Stimulated activated CD8-positive, alpha-beta memory T cell treated with anti-CD3 and anti-CD28 coated beads, Interleukin-7, amount 100 ng/mL, for 48 hours (primary cell): ENCODE data around the gene TMEM107.
A peak's percentile ranks its signal among the peaks of the same experiment; 100 is the strongest.

Source experiments
- DNase-seq, 2 donors: peaks; one replicate each; pipeline ENCODE4 v3.0.0-alpha.2; 2020; ENCODE audit warnings: low read depth in 1 of 2; ENCODE audit errors: extremely low read depth in 1 of 2

TMEM107 gene

GRCh38 chr17:8151641-8152111 lies 24.5 kb downstream of the TMEM107 start:
- DNase-seq: no peak

DNA sequence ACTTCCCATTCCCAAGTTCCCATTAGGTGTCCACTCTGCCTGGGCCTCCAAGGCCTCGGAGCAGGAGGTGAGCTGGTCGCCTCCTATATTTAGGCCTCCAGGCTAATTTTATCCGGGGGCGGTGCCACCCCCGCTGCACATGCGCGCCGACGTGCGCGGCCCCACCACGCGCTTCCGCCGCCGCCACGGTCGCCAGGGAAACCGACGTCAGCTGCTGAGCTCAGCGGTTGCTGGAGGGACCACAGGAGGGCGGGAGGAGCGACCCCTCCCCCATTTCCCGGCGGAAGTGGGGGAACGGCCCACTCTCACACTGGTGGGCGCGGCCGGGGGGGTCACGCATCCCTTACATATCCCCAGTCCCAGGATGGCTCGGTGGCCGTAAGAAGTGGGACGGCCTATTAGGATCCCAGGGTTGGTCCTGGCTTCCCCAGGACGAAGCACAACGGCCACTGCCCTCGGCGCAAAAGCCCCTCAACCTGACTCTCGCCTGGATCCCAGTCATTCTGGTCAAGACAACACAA lies 25.0 kb downstream of the TMEM107 start:
- DNase-seq: peak; percentile 77 to 85

DNA sequence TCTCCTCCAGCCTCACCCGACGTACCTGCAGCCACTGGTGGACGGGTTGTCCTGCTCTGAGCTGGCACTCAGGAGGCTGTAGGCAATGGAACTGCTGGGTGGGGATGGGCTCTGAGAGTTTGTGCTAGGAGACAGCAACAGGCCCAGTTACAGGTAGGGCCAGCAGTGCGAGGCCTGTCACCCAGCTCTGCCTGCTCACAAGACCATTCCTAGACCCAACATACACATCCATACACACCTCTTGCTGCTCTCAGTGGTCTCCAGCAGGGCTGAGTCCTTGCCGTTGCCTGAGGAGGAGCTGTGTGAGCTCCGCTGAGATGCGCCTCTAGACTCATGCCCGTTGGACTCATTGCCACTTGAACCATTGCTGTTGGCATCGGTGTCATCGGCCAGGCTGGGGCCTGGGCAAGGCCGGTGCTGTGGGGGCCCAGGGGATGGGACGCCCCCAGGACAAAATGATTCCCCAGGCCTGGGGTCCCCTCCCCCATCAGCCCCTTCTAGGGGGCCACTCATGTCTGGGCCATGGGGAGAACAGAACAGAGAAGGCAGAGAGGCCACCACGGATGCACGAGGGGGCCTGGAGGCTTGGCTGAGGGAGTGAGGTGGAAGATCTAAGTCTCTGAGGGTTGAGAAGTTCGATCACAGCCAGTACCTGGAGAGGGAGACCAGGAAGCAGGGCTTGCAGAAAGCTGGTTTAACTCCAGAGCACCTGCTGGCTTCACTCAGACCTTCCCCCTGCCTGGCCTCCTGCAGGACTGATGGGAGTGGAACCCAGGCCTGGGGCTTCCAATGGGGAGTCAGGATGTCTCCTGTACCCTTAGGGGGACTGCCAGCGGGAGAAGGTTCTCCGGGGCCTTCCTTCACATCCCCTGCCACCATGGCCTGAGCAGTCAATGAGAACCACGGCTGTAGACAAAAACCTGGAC lies 25.7 kb downstream of the TMEM107 start:
- DNase-seq: no peak

GRCh38 chr17:8149419-8150193 lies 26.6 kb downstream of the TMEM107 start:
- DNase-seq: no peak

GRCh38 chr17:8148560-8148959 lies 27.6 kb downstream of the TMEM107 start:
- DNase-seq: no peak

DNA sequence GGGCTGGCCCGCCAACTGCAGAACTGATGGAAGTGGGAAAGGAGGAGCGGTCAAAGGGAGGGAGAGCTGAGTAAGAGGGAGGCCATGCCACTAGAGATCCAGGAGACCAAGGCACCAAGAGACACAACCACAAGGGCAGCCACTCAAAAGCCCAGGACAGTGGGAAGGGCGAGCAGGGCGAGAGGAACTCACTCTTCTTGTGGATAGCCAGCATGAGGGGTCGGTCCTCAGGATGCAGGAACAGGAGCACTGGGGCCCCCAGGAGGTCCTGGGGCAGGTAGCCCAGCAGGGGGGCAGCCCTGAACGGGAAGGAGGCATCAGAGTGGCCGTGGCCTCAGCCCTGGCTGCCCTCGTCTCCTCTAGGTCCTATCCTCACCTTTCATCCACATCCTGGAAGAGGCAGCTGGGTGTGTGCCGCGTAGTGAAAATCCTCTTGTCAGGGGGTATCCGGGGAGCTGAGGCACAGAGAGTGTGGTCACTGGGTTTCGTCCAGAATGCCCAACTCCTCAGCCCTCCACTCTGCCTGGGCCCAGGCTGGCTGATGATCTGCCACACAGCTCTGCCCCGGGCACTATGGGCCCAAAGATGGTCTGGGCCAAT lies 28.3 kb downstream of the TMEM107 start:
- DNase-seq: no peak

GRCh38 chr17:8147141-8147804 lies 28.9 kb downstream of the TMEM107 start:
- DNase-seq: no peak

DNA sequence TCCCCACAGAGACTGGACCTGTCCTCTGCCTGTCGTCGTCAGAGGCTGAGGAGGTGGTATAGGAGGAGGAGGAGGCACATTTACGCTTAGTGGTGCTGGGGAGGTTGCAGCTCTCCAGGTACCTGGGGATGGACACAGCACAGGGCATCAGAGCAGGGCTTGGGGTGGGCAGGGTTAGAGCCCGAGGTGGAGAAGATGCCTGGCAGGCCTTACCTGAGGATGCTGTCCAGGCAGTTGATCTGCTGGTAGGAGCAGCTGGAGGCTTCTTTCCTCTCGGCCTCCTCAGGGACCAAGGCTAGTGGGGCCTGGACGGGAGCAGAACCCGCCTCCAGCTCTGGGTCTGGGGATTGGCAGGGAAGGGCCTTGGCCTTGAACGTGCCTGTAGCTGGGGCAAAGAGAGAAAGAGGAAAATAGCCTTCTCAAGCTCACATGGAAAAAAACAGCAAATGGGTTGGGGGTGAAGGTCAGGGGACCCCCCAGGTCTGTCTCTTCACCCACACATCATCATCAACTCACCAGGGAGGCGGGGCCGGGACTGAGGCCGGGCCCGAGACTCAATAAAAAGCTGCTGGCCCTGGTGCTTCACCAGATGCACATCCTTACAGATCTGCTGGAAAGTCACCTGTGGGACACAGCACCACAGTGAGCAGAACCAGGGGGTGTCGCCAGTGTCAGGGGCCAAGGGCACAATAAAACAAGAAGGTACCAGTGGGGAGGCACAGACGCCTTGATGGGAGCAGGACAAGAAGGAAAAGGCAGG lies 29.6 kb downstream of the TMEM107 start:
- DNase-seq: no peak

DNA sequence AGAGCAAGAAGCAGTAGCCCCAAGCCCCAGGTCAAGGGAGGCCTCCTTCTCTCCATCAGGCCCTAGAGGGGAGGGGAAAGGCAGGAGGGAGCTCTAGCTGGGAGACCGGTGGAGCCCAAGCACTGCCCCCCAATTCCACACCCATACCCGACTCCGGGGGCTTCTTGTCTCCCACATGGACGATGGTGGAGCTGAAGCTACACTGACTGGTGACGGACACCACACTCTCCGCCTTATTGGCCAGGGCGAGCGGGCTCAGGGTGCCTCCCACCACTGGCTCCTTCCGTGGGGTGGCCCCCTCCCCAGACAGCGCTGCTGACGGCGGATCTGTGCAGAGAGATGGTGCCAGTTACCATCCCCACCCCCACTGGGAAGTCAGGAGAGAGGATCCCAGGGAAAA lies 30.4 kb downstream of the TMEM107 start:
- no peak for DNase-seq

DNA sequence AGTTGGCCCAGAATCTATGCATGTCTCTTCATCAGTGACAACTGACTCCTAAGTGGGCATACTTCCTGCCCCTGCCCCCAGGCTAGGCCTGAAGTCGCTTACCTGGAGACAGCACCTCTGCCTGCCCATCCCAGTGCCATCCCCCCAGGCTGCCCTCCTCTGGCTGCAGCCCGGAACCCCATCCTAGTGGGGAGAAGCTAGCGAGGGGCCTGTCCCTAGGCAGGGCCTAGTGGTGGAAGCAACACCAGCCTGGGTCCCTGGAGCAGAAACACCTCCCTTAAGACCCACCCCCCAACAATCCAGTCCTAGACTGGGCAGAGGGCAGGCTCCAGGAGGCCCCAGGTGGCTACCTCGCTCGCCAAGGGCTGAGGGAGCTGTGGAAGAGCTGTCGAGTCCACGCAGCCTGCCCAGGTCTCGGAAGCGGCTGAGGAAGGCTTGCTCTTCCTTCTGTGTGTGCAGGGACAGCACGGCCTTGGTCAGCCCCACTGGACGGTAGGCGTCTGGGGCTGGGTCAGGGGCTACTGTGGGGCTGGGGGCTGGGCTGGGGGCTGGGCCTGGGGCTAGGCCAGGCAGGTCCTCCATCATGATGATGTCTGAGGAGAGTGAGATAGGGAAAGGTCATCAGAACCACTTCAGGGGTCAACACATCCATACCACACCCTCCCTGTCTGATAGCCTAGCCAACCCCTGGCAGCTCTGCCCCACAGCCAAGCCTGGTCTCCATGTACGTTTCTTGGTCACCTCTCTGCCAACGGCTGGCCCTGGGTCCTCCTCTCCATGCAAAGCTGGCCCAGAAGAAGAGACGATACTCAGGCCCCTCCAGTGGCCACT lies 31.6 kb downstream of the TMEM107 start:
- no peak for DNase-seq

DNA sequence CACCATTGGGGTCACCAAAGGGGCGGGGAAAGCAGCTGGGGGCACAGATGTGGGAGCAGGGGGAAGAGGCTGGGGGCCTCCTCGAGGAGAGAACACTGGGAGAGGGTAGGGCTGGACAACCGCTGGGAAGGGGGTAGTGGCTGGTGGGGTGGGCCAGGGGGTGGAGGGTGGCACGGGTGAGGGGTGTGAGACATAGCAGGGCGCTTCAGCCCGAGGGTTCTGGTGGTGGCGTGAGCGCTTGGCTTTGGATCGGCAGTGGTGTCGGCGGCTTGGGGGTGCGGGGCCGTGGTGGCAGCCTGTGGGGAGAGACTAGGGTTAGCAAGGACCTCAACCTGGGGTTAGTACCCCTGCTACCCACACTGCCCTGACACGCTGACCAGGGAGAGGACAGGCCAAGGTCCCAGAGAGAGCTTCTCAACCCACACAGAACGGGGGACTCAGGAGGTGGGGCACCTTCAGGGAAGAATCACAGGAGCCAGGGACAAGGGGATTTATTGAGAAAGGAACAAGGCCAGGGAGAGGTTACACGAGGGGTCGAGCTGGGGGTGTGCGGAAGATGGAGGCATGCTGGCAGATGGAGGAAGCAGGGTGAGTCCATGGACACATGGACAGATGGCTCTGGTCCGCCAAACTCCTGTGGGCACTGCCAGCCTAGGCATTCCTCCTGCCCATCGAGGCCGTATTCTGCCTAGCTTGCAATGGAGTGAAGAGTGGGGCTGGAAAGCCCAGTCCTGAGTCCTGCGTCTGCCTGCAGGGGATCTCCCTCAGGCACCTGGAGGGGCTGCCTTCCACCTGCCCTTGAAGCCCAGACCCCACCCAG lies 32.4 kb downstream of the TMEM107 start:
- no peak for DNase-seq

- DNase-seq: no peak
These were observed 33.1 kb downstream of the TMEM107 start for GRCh38 chr17:8142887-8143580.

GRCh38 chr17:8142158-8142886 lies 33.9 kb downstream of the TMEM107 start:
- DNase-seq: no peak

DNA sequence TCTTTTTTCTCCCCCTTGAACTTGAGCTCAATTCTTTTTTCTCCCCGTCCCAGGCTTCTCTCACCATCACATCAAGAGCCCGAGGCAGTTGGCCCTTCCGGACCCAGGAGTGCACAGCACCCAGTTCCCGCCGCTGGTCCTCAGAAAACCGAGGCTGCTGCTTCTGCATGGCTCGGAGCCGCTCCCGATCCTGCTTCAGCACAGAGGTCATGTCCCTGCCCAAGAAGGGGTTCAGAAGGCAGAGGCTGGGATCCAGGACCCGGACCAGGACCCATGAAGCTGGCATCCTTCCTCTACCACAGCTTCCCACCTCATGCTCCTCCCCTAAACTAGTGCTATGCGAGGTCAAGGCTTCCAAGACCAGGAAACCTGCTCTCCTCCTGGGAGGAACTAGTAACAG lies 34.4 kb downstream of the TMEM107 start:
- DNase-seq: no peak

- no peak for DNase-seq
These were observed 35.1 kb downstream of the TMEM107 start for GRCh38 chr17:8141045-8141444.

DNA sequence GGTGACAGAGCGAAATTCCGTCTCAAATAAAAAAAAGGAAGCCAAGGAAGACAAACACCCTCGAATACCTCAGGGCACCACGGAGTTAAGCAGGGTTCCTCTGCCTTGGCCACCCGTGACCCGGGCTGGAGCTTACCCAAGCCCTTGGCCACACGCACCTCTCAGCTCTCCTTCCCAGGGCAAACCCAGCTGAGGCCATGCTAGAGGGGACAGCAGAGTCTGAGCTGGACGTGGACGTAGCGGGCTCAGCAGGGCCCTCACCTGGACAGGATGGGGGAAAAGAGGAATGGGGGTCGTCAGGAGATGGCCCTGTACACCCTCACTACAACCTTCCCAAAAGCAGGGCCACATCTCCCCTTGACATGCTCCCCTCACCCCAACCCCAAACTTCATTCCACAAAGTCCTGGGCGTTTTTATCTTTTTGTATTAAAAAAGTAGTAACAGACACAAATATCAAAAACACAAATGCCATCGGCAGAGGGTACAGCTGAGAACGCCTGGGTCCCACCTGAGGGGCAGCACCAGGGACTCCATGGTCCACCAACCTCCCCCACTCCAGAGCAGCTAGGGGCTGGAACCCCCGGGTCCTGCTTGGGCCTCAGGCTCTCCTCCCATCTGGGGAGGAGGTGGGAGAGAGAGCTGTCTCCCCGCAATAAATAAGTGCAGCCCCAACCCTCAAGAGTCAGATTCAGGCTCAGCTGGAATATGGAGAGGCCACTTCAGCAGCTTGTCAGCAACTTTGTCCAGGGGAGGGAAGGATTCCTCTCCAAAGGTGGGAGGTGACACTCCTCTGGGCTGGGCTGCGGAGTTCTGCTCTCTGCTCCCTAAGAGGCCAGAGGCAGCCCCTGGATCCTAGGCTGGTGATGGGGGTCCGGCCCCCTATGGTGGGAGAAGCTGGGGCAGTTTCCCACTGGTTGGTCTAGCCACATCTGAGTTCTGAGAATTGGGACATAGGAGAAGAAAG lies 35.8 kb downstream of the TMEM107 start:
- no peak for DNase-seq
